SU-DHL-6 (cell line): Measurements from ENCODE around the gene TMEM185A.
"Not testable (repeated sequence)": the region's sequence is repeated elsewhere in the genome, so short reads cannot be mapped to it uniquely, and the experiment has no call there.

Experiments used
- EZH2phosphoT487 ChIP-seq: fragments of 200-600 bp; sonication (generic), shearing (Covaris generic); conservative IDR thresholded peaks from 2 replicates; pipeline ENCODE4 v1.6.1; 2018; ENCODE audit warnings: mild to moderate bottlenecking, antibody characterized with exemption, low read length, moderate library complexity, mixed read lengths
- TF ChIP-seq, protein P1 (sequence below): fragments of 200-600 bp; sonication (generic); IDR thresholded peaks from one replicate; pipeline ENCODE4 v1.5.1; 2017; ENCODE audit warnings: antibody characterized with exemption, mild to moderate bottlenecking, low read length, moderate library complexity; ENCODE audit not compliant: insufficient read depth, poor library complexity, severe bottlenecking

DNA sequence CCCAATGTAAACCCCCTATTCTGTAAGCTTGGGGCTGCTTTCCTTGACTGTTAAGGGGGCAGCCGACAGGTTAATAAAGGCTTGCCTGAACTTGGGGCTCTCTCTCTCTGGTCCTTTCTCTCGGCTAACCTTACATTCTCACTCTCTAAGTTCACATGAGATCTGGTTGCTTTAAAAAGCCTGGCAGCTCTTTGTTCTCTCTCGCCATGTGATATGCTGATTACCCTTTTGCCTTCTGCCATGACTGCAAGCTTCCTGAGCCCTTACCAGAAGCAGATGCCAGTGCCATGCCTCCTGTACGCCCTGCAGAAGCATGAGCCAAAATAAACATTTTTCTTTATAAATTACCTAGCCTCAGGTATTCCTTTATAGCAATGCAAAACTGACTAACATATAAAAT is 76.3 kb downstream of the TMEM185A start:
- TF ChIP-seq, protein P1, sequence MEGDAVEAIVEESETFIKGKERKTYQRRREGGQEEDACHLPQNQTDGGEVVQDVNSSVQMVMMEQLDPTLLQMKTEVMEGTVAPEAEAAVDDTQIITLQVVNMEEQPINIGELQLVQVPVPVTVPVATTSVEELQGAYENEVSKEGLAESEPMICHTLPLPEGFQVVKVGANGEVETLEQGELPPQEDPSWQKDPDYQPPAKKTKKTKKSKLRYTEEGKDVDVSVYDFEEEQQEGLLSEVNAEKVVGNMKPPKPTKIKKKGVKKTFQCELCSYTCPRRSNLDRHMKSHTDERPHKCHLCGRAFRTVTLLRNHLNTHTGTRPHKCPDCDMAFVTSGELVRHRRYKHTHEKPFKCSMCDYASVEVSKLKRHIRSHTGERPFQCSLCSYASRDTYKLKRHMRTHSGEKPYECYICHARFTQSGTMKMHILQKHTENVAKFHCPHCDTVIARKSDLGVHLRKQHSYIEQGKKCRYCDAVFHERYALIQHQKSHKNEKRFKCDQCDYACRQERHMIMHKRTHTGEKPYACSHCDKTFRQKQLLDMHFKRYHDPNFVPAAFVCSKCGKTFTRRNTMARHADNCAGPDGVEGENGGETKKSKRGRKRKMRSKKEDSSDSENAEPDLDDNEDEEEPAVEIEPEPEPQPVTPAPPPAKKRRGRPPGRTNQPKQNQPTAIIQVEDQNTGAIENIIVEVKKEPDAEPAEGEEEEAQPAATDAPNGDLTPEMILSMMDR, result not testable (repeated sequence)
- TF ChIP-seq EZH2phosphoT487, result not testable (repeated sequence)
